C4-2B (cell line): ENCODE results near the gene ZNF275.

Experiments used
- H3K27ac ChIP-seq: fragments of 450-650 bp; 2 replicates; pipeline ENCODE4 v1.5.1; 2017
- ZFX ChIP-seq: fragments of 450-650 bp; IDR thresholded peaks from 2 replicates; pipeline ENCODE4 v1.6.1; 2017
- TF ChIP-seq, protein P1 (sequence below): fragments of 450-650 bp; conservative IDR thresholded peaks from 2 replicates; pipeline ENCODE4 v1.5.1; 2017; ENCODE audit warnings: mild to moderate bottlenecking

The ZNF275 gene

DNA sequence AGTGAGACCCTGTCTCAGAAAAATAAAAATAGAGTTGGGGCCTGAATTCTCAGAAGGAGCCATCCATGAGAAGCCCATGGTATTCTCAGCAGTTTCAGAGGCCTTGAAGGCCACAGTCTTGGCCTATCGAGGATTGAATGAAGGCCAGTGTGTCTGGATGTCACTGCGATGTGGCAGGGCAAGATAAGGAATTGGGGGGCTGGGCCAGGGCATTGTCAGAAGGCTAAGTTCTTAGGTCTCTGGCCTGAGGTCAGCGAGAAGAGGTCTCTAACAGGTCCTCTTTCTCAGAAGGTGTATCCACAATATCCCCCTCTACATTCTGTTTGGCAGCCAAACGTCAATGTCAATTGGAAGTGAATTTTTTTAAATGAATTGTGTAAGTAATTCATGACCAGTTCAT, 5.7 kb downstream of the ZNF275 start:
- no peak overlapping the region for H3K27ac ChIP-seq
- TF ChIP-seq, protein P1, sequence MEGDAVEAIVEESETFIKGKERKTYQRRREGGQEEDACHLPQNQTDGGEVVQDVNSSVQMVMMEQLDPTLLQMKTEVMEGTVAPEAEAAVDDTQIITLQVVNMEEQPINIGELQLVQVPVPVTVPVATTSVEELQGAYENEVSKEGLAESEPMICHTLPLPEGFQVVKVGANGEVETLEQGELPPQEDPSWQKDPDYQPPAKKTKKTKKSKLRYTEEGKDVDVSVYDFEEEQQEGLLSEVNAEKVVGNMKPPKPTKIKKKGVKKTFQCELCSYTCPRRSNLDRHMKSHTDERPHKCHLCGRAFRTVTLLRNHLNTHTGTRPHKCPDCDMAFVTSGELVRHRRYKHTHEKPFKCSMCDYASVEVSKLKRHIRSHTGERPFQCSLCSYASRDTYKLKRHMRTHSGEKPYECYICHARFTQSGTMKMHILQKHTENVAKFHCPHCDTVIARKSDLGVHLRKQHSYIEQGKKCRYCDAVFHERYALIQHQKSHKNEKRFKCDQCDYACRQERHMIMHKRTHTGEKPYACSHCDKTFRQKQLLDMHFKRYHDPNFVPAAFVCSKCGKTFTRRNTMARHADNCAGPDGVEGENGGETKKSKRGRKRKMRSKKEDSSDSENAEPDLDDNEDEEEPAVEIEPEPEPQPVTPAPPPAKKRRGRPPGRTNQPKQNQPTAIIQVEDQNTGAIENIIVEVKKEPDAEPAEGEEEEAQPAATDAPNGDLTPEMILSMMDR: no peak
- no peak for TF ChIP-seq ZFX

- H3K27ac ChIP-seq: no peak overlapping the region
- TF ChIP-seq ZFX: no peak
- TF ChIP-seq, protein P1: no peak
Observed at GRCh38 chrX:153340111-153340510, 6.2 kb downstream of the ZNF275 start.

- H3K27ac ChIP-seq: no peak overlapping the region
- TF ChIP-seq, protein P1: no peak
- TF ChIP-seq ZFX: no peak
Observed at GRCh38 chrX:153342762-153343558, 9.0 kb downstream of the ZNF275 start.

GRCh38 chrX:153343674-153344073, 9.7 kb downstream of the ZNF275 start:
- no peak overlapping the region for H3K27ac ChIP-seq
- TF ChIP-seq, protein P1: no peak
- TF ChIP-seq ZFX: no peak

DNA sequence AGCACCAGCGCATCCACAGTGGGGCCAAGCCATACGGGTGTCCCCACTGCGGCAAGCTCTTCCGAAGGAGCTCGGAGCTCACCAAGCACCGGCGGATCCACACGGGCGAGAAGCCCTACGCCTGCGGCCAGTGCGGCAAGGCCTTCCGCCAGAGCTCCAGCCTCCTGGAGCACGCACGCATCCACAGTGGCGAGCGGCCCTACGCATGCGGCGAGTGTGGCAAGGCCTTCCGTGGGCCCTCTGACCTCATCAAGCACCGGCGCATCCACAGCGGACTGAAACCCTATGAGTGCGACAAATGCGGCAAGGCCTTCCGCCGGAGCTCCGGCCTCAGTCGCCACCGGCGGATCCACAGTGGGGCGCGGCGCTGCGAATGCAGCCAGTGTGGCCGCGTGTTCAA, 13.6 kb downstream of the ZNF275 start:
- H3K27ac ChIP-seq: no peak overlapping the region
- TF ChIP-seq ZFX: no peak
- TF ChIP-seq, protein P1: no peak

- no peak overlapping the region for H3K27ac ChIP-seq
- no peak for TF ChIP-seq ZFX
- TF ChIP-seq, protein P1: no peak
Observed at GRCh38 chrX:153348421-153348820, 14.5 kb downstream of the ZNF275 start.

DNA sequence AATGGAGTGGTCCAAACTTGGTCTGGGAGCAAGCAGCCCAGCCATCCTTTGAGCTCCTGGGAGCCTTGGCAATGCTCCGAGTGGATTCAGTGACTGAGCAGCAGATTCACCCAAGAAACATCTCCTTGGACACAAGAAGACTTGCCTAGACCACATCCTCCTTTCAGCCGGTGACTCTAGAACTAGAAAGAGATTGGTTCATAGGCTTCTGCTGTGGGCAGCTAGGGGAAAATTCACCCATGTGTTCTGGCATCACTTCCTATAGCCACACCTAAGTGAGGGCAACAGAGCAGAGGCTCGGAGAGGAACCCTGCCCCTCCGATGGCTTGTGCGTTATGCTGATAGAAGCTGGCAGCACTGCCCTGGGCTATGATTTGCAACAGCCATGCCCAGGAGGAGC, 16.0 kb downstream of the ZNF275 start:
- no peak for TF ChIP-seq ZFX
- TF ChIP-seq, protein P1: no peak
- H3K27ac ChIP-seq: no peak overlapping the region
